PFSK-1 (cell line): Measurements from ENCODE around the gene HDAC7.

ENCODE experiments used
- SIN3A ChIP-seq: IDR thresholded peaks from 2 replicates; pipeline ENCODE4 v1.6.1; 2012; ENCODE audit warnings: mild to moderate bottlenecking, low read length, moderate library complexity, borderline replicate concordance; ENCODE audit not compliant: insufficient read depth
- TAF1 ChIP-seq: IDR thresholded peaks from 2 replicates; pipeline ENCODE4 v1.6.1; 2012; ENCODE audit warnings: low read length, control low read depth, borderline replicate concordance; ENCODE audit not compliant: insufficient read depth
- TF ChIP-seq, protein P1 (sequence below), 2 experiments: IDR thresholded peaks; 2 replicates each; pipeline versions ENCODE4 v1.6.1 to v1.8.0; 2011 to 2012; ENCODE audit warnings: low read depth in 2 of 2, low read length in 2 of 2, control low read depth in 1 of 2, inconsistent platforms in 1 of 2, mild to moderate bottlenecking in 1 of 2, moderate library complexity in 1 of 2; ENCODE audit not compliant: insufficient read depth in 1 of 2

DNA sequence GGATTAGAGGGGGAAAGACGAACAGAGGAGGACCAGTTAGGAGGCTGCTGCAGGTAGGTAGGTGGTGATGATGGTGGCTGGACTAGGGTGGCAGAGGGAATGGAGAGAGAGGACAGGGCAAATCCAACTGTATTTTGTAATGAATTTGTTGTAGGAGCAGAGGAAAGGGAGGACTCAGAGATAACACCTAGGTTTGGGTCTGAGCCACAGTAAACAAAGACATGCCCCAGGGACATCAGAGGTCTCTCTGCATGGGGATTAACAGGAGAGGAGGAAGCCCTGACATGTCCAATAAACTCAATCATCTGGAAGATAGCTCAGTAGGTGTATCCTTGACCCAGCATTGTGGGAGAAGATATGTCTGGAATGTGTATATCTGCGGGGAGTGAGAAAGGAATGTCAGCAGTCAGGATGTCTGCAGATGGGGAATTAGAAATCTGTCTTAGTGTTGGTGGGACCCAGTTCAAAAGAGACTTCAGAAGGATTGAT, 51.3 kb downstream of the HDAC7 start:
- TF ChIP-seq TAF1 (no peak), SIN3A (no peak)
- TF ChIP-seq, protein P1, sequence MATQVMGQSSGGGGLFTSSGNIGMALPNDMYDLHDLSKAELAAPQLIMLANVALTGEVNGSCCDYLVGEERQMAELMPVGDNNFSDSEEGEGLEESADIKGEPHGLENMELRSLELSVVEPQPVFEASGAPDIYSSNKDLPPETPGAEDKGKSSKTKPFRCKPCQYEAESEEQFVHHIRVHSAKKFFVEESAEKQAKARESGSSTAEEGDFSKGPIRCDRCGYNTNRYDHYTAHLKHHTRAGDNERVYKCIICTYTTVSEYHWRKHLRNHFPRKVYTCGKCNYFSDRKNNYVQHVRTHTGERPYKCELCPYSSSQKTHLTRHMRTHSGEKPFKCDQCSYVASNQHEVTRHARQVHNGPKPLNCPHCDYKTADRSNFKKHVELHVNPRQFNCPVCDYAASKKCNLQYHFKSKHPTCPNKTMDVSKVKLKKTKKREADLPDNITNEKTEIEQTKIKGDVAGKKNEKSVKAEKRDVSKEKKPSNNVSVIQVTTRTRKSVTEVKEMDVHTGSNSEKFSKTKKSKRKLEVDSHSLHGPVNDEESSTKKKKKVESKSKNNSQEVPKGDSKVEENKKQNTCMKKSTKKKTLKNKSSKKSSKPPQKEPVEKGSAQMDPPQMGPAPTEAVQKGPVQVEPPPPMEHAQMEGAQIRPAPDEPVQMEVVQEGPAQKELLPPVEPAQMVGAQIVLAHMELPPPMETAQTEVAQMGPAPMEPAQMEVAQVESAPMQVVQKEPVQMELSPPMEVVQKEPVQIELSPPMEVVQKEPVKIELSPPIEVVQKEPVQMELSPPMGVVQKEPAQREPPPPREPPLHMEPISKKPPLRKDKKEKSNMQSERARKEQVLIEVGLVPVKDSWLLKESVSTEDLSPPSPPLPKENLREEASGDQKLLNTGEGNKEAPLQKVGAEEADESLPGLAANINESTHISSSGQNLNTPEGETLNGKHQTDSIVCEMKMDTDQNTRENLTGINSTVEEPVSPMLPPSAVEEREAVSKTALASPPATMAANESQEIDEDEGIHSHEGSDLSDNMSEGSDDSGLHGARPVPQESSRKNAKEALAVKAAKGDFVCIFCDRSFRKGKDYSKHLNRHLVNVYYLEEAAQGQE (IDR thresholded peaks at IDR 0.05; ENCODE audit: insufficient read depth in 1 of 2, low read depth in 2 of 2, low read length in 2 of 2) = no peak
